ENCODE measurements around the gene STAB2. TPM values are rescaled to one million over a fixed set of nuclear protein-coding genes. Genes with fewer than 3 reads are reported as not detected.

Gene STAB2
- total and polyA plus RNA-seq, 3 donors from 2014 or later = 1.7 to 15.8 (median 2.7) TPM

GRCh38 chr12:103637021-103637420 lies 49.9 kb downstream of the STAB2 start:
- Histone ChIP-seq H3K27me3 (no peaks in the 10 kb centered on the region), H3K9me3 (no peaks in the 10 kb centered on the region), H3K27ac (no peak overlapping the region), H3K4me3 (no peak overlapping the region), H3K4me1 (no peaks in the 10 kb centered on the region), H3K36me3 (ENCODE audit: low read depth, missing control alignments) (no peaks in the 10 kb centered on the region)
- 88 to 90% methylated on average over 7 of the region's 7 CpGs for WGBS, 2 donors
- TF ChIP-seq POLR2A (IDR thresholded peaks at IDR 0.05) = no peak
- TF ChIP-seq, protein P1, sequence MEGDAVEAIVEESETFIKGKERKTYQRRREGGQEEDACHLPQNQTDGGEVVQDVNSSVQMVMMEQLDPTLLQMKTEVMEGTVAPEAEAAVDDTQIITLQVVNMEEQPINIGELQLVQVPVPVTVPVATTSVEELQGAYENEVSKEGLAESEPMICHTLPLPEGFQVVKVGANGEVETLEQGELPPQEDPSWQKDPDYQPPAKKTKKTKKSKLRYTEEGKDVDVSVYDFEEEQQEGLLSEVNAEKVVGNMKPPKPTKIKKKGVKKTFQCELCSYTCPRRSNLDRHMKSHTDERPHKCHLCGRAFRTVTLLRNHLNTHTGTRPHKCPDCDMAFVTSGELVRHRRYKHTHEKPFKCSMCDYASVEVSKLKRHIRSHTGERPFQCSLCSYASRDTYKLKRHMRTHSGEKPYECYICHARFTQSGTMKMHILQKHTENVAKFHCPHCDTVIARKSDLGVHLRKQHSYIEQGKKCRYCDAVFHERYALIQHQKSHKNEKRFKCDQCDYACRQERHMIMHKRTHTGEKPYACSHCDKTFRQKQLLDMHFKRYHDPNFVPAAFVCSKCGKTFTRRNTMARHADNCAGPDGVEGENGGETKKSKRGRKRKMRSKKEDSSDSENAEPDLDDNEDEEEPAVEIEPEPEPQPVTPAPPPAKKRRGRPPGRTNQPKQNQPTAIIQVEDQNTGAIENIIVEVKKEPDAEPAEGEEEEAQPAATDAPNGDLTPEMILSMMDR (IDR thresholded peaks at IDR 0.05) = no peak
- no peak for DNase-seq
- intact Hi-C loops (cut with DNase I; ENCODE audit: low total_unique reads) = no loop called here

DNA sequence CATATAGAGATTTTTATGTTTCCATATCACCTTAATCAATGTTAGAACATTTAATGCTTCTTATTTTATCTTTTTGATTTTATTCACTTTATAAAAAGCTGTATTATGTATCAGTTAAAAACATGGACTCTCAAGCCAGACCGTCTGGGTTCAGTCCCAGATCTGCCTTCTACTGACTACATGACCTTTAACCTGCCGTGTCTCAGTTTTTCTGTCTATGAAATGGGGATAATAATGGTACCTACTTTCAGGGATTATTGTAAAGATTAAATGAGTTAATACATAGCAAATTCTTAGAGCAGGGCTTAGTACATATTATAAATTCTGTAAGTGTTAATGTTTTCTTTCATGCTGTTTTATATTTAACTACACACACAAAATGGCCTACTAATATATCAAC lies 50.4 kb downstream of the STAB2 start:
- intact Hi-C loops (cut with DNase I; ENCODE audit: low total_unique reads) = no loop called here
- Histone ChIP-seq H3K27ac (no peak overlapping the region), H3K4me3 (no peak overlapping the region), H3K36me3 (ENCODE audit: low read depth, missing control alignments) (no peaks in the 10 kb centered on the region), H3K4me1 (no peaks in the 10 kb centered on the region), H3K9me3 (no peaks in the 10 kb centered on the region), H3K27me3 (no peaks in the 10 kb centered on the region)
- no peak for DNase-seq
- 91 to 92% methylated on average over 2 of the region's 2 CpGs for WGBS, 2 donors
- no peak for TF ChIP-seq POLR2A (IDR thresholded peaks at IDR 0.05)
- TF ChIP-seq, protein P1 (IDR thresholded peaks at IDR 0.05) = no peak

DNA sequence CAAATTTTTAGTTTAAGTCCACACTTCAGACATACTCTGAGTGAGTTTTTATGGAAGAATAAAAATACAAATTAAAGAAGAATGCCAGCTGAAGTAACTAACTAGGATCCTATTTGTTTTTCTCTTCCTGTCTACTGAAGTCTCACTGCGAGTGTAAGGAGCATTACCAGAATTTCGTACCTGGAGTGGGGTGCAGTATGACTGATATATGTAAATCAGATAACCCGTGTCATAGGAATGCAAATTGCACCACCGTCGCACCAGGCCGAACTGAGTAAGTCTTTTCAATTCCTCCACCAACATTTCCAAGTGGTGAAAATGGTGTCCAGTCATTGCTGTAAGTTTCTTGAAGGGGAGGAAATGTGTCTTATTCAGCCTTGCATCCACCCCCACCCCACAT lies 52.9 kb downstream of the STAB2 start:
- DNase-seq = no peak
- TF ChIP-seq POLR2A (IDR thresholded peaks at IDR 0.05) = no peak
- TF ChIP-seq, protein P1 (IDR thresholded peaks at IDR 0.05) = no peak
- H3K4me3 ChIP-seq = no peak overlapping the region
- intact Hi-C loops (cut with DNase I; ENCODE audit: low total_unique reads) = no loop called here
- H3K9me3 ChIP-seq = no peaks in the 10 kb centered on the region
- no peaks in the 10 kb centered on the region for H3K4me1 ChIP-seq
- no peak overlapping the region for H3K27ac ChIP-seq
- H3K27me3 ChIP-seq = no peaks in the 10 kb centered on the region
- WGBS, 2 donors = 87 to 89% methylated on average over 6 of the region's 6 CpGs
- no peaks in the 10 kb centered on the region for H3K36me3 ChIP-seq (ENCODE audit: low read depth, missing control alignments)

- no peak for TF ChIP-seq POLR2A (IDR thresholded peaks at IDR 0.05)
- TF ChIP-seq, protein P1 (IDR thresholded peaks at IDR 0.05) = no peak
- WGBS, 2 donors = 0% methylated on average over 1 of the region's 1 CpG
- Histone ChIP-seq H3K4me3 (no peak overlapping the region), H3K36me3 (ENCODE audit: low read depth, missing control alignments) (no peaks in the 10 kb centered on the region), H3K27me3 (no peaks in the 10 kb centered on the region), H3K9me3 (no peaks in the 10 kb centered on the region), H3K27ac (no peak overlapping the region), H3K4me1 (no peaks in the 10 kb centered on the region)
- intact Hi-C loops (cut with DNase I; ENCODE audit: low total_unique reads) = no loop called here
- no peak for DNase-seq
Observed at GRCh38 chr12:103640410-103640809, 53.3 kb downstream of the STAB2 start.

GRCh38 chr12:103640831-103641230 lies 53.8 kb downstream of the STAB2 start:
- 92% methylated on average over 4 of the region's 4 CpGs for WGBS, 2 donors
- Histone ChIP-seq H3K4me3 (no peak overlapping the region), H3K4me1 (no peaks in the 10 kb centered on the region), H3K27ac (no peak overlapping the region), H3K27me3 (no peaks in the 10 kb centered on the region), H3K36me3 (ENCODE audit: low read depth, missing control alignments) (no peaks in the 10 kb centered on the region), H3K9me3 (no peaks in the 10 kb centered on the region)
- intact Hi-C loops (cut with DNase I; ENCODE audit: low total_unique reads) = no loop called here
- TF ChIP-seq, protein P1 (IDR thresholded peaks at IDR 0.05) = no peak
- TF ChIP-seq POLR2A (IDR thresholded peaks at IDR 0.05) = no peak
- no peak for DNase-seq
